ENCODE results near the gene AK6.
"Not testable (repeated sequence)": the region's sequence is repeated elsewhere in the genome, so short reads cannot be mapped to it uniquely, and the experiment has no call there.

AK6 gene

GRCh38 chr5:69335341-69335935 lies 33.9 kb downstream of the AK6 start:
- no peak for DNase-seq (ENCODE audit: low spot score)

- DNase-seq (ENCODE audit: low spot score) = peak; percentile 88
Observed at GRCh38 chr5:69334793-69335268, 34.5 kb downstream of the AK6 start.

DNA sequence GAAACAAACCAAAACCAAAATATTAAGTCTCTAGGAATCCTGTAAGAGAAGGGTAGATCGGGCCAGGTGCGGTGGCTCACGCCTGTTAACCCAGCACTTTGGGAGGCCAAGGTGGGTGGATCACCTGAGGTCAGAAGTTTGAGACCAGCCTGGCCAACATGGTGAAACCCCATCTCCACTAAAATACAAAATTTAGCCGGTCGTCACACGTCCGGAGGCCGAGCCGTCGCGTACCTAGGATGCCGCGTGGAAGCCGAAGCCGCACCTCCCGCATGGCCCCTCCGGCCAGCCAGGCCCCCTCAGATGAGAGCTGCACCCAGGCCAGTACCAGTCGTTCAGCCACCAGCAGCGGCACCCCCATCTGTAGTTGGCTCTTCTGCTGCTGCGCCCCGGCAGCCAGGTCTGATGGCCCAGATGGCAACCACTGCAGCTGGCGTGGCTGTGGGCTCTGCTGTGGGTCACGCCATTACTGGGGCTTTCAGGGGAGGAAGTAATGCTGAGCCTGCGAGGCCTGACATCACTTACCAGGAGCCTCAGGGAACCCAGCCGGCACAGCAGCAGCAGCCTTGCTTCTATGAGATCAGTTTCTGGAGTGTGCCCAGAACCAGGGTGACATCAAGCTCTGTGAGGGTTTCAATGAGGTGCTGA lies 35.5 kb downstream of the AK6 start:
- not testable (repeated sequence) for DNase-seq (ENCODE audit: low spot score)

DNA sequence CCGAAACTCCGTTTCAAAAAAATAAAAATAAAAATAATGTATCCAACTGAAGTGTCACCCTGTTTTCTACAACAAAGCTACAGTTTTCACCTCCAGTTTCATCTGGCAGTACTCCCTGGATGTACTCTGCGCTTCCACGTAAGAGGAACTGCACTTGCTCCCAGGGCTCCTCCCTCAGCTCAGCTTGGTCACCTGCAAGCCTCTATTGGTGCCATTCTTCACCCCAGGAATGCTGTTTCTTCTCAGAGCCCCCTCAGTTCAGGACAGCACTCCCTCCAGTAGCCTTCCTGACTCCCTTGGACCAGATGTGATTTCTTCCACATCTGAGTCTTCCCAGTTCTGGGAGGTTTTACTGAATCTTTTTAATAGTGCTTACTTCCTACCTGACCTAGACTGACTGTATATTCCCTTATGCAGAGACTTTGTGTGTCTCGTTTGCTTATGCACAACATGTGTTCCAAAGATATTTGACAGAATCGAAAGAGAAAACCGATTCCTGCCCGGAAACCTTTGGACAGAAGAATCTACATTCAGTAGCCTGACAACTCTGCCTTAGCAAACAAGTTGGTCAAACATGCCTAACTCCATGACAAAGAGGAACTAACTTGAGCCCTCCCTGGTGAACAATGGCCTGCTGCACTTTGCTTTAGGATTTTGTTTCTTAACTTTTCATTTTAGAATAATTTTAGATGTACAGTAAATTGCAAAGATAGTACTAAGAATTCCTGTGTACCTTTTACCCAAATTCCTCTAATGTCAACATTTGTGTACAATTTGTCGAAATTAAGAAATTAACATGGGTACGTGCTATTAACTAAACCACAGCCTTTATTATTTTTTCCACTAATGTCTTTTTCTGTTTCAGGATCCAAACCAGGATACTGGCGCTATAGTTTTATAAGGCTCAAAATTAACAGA lies 37.5 kb downstream of the AK6 start:
- DNase-seq (ENCODE audit: low spot score) = no peak

- DNase-seq (ENCODE audit: low spot score) = no peak
Observed at GRCh38 chr5:69329905-69330489, 39.3 kb downstream of the AK6 start.

- DNase-seq (ENCODE audit: low spot score) = no peak
Observed at GRCh38 chr5:69326365-69326764, 43.0 kb downstream of the AK6 start.

DNA sequence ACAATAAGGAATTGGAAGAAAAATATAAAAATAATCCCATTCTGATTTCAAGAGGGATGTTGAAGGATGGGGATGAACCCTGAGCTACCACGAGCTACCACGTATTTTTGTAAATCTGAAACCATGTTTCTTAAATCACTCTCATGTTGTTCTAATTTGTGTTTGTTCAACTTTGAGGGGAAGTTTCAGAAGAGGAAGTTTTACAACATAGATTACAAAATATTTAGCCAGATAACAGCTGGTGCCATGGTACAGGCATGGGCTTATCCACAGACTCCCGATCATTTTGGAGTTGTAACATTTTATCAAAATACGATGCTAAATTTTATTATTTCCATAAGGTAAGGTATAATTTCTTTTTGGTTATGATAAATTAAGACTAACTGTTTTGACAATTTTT lies 51.9 kb downstream of the AK6 start:
- no peak for DNase-seq (ENCODE audit: low spot score)

GRCh38 chr5:69315972-69316371 lies 53.3 kb downstream of the AK6 start:
- no peak for DNase-seq (ENCODE audit: low spot score)

GRCh38 chr5:69313428-69313827 lies 55.9 kb downstream of the AK6 start:
- DNase-seq (ENCODE audit: low spot score) = no peak

DNA sequence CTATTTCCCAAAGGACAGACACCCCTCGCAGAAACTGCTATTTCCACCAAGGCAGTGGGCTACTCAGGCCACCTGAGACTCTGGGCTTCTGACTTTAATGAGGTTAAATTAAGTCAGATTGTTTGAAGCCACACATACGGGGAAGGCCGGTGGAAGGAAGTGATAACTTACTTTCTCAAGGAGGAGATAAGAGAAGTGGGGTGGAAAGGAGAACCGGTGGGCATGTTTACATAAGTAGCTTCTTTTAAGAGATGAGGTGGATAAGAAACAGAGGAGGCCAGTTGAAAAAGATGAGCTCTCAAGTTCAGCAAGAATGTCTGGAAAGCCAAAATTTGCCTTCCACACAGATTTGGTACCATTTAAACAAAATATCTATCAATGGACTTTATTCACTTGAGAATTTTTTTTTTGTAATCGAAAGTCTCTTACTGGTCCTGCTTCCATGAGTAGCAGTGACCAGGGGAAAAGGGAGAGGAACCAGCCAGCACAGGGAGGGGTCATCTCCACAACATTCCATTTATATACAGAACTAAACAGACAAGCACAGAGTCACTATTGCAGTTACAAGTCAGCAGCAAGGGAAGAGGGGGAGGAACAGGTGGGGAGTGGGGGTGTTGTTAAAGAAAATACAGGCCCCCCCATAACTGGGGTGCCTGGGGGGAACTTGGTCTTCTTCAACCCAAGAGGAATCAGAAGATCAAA lies 56.7 kb downstream of the AK6 start:
- no peak for DNase-seq (ENCODE audit: low spot score)

DNA sequence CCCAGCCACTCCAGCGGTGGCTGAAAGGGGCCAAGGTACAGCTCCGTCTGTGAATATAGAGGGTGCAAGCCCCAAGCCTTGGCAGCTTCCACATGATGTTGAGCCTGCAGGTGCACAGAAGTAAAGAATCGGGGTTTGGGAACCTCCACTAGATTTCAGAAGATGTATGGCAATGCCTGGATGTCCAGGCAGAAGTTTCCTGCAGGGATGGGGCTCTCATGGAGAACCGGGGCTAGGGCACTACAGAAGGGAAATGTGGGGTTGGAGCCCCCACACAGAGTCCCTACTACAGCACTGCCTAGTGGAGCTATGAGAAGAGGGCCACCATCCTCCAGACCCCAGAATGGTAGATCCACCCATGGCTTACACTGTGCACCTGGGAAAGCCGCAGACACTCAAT lies 59.9 kb downstream of the AK6 start:
- DNase-seq (ENCODE audit: low spot score) = no peak

DNA sequence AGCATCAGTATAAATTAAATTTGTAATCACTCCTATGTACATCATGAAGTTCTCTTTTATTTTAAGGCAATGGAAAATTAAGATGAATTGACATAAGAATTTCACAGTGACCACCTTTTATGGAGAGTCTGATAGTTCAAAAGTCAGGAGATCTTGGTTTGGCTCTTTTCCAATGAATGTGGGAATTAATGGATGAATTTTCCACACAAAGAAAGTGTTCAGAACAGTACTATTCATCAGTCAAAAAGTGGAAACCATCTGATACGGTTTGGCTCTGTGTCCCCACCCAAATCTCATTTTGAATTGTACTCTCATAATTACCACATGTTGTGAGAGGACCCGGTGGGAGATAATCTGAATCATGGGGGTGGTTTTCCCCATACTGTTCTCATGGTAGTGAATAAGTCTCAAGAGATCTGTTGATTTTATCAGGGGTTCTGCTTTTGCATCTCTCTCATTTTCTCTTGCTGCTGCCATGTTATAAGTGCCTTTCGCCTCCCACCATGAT lies 61.2 kb downstream of the AK6 start:
- no peak for DNase-seq (ENCODE audit: low spot score)

GRCh38 chr5:69305512-69305911 lies 63.8 kb downstream of the AK6 start:
- no peak for DNase-seq (ENCODE audit: low spot score)

Measured in LoVo (cell line).